Trophoblast cell (in vitro differentiated cells and primary cell): Measurements from ENCODE around the gene CCL7.

ENCODE experiments used
- DNase-seq, 2 donors: peaks; one replicate each; pipeline ENCODE4 v3.0.0-alpha.2; 2016
- H2AFZ ChIP-seq: 2 replicates; pipeline ENCODE4 v1.6.1; 2013; ENCODE audit warnings: low read length, moderate library complexity, mild to moderate bottlenecking; ENCODE audit not compliant: insufficient read depth, poor library complexity
- H2AK5ac ChIP-seq: 2 replicates; pipeline ENCODE4 v1.6.1; 2013; ENCODE audit warnings: mild to moderate bottlenecking, low read length
- H2BK120ac ChIP-seq: 2 replicates; pipeline ENCODE4 v1.6.1; 2013; ENCODE audit warnings: low read length, mild to moderate bottlenecking, moderate library complexity; ENCODE audit not compliant: insufficient read depth, poor library complexity
- H2BK12ac ChIP-seq: 2 replicates; pipeline ENCODE4 v1.6.1; 2013; ENCODE audit warnings: mild to moderate bottlenecking, low read length, moderate library complexity
- H2BK5ac ChIP-seq: 2 replicates; pipeline ENCODE4 v1.6.1; 2013; ENCODE audit warnings: low read length, low read depth, moderate library complexity, mild to moderate bottlenecking; ENCODE audit not compliant: poor library complexity
- H3K14ac ChIP-seq: 2 replicates; pipeline ENCODE4 v1.6.1; 2013; ENCODE audit warnings: mild to moderate bottlenecking, low read length
- H3K18ac ChIP-seq: 2 replicates; pipeline ENCODE4 v1.6.1; 2013; ENCODE audit warnings: mild to moderate bottlenecking, low read length
- H3K23ac ChIP-seq: 2 replicates; pipeline ENCODE4 v1.6.1; 2013; ENCODE audit warnings: low read length
- H3K27ac ChIP-seq: 2 replicates; pipeline ENCODE4 v1.5.1; 2013; ENCODE audit warnings: low read depth, mild to moderate bottlenecking, inconsistent platforms, low read length, moderate library complexity
- H3K27me3 ChIP-seq: 2 replicates; pipeline ENCODE4 v1.6.1; 2013; ENCODE audit warnings: inconsistent platforms, mild to moderate bottlenecking, low read length, moderate library complexity; ENCODE audit not compliant: insufficient read depth
- H3K36me3 ChIP-seq, 2 experiments: 1 replicate in 1 of 2; 2 replicates in 1 of 2; pipeline ENCODE4 v1.6.1; 2013; ENCODE audit warnings: low read length in 2 of 2, mild to moderate bottlenecking in 2 of 2, moderate library complexity in 1 of 2; ENCODE audit not compliant: insufficient read depth in 2 of 2, control insufficient read depth in 1 of 2
- H3K4ac ChIP-seq: 2 replicates; pipeline ENCODE4 v1.6.1; 2013; ENCODE audit warnings: low read depth, mild to moderate bottlenecking, low read length, moderate library complexity
- H3K4me1 ChIP-seq, 2 experiments: 1 replicate in 1 of 2; 2 replicates in 1 of 2; pipeline ENCODE4 v1.6.1; 2013; ENCODE audit warnings: low read length in 2 of 2, mild to moderate bottlenecking in 2 of 2, moderate library complexity in 1 of 2; ENCODE audit not compliant: insufficient read depth in 2 of 2, control insufficient read depth in 1 of 2
- H3K4me2 ChIP-seq: 2 replicates; pipeline ENCODE4 v1.6.1; 2013; ENCODE audit warnings: inconsistent platforms, mild to moderate bottlenecking, low read length, moderate library complexity
- H3K4me3 ChIP-seq: 2 replicates; pipeline ENCODE4 v1.5.1; 2013; ENCODE audit warnings: mild to moderate bottlenecking, low read depth, low read length, inconsistent platforms
- H3K79me1 ChIP-seq: one replicate; pipeline ENCODE4 v1.6.1; 2013; ENCODE audit warnings: low read length
- H3K79me2 ChIP-seq: 2 replicates; pipeline ENCODE4 v1.6.1; 2013; ENCODE audit warnings: low read length, mild to moderate bottlenecking; ENCODE audit not compliant: control insufficient read depth, insufficient read depth, poor library complexity
- H3K9ac ChIP-seq: 2 replicates; pipeline ENCODE4 v1.6.1; 2013; ENCODE audit warnings: mild to moderate bottlenecking, low read length
- H3K9me3 ChIP-seq: 2 replicates; pipeline ENCODE4 v1.6.1; 2013; ENCODE audit warnings: low read depth, mild to moderate bottlenecking, control low read depth, inconsistent platforms, low read length; ENCODE audit not compliant: insufficient read depth
- H4K12ac ChIP-seq: 2 replicates; pipeline ENCODE4 v1.6.1; 2013; ENCODE audit warnings: low read depth, mild to moderate bottlenecking, low read length, moderate library complexity
- H4K8ac ChIP-seq: 2 replicates; pipeline ENCODE4 v1.6.1; 2013; ENCODE audit warnings: low read depth, mild to moderate bottlenecking, low read length, moderate library complexity
- H4K91ac ChIP-seq: one replicate; pipeline ENCODE4 v1.6.1; 2013; ENCODE audit warnings: low read depth, mild to moderate bottlenecking, low read length, moderate library complexity
- WGBS: extraction: QIAGEN DNeasy Blood & Tissue Kit; methylation state at CpG from one replicate; pipeline ENCODE4 v1.1.7; 2013; ENCODE audit warnings: missing lambda C conversion rate; ENCODE audit not compliant: insufficient read length, insufficient coverage; ENCODE audit errors: extremely low coverage; 5-methylcytosine and 5-hydroxymethylcytosine counted together

CCL7 gene

GRCh38 chr17:34305606-34306005 is 35.6 kb downstream of the CCL7 start:
- Histone ChIP-seq H3K79me2 (no peaks in the 10 kb centered on the region), H3K27me3 (no peaks in the 10 kb centered on the region), H3K4me3 (no peak overlapping the region), H3K4ac (no peak overlapping the region), H2BK120ac (no peak overlapping the region), H3K14ac (no peak overlapping the region), H3K4me2 (no peak overlapping the region), H3K4me1 (peaks cover 4 to 5% of the 10 kb centered on the region in 2 experiments), H3K18ac (no peak overlapping the region), H2BK5ac (no peak overlapping the region), H4K8ac (no peak overlapping the region), H3K27ac (no peak overlapping the region), H3K79me1 (no peaks in the 10 kb centered on the region), H3K36me3 (no peaks in the 10 kb centered on the region), H4K12ac (no peak overlapping the region), H3K23ac (no peak overlapping the region), H3K9me3 (no peaks in the 10 kb centered on the region), H2AK5ac (no peak overlapping the region), H2BK12ac (no peak overlapping the region), H4K91ac (no peak overlapping the region), H2AFZ (no peak overlapping the region), H3K9ac (no peak overlapping the region)
- no peak for DNase-seq

GRCh38 chr17:34306466-34306865 is 36.4 kb downstream of the CCL7 start:
- Histone ChIP-seq H3K4ac (no peak overlapping the region), H3K4me2 (no peak overlapping the region), H3K27ac (no peak overlapping the region), H3K14ac (no peak overlapping the region), H4K12ac (no peak overlapping the region), H3K4me1 (no peaks in the 10 kb centered on the region), H3K4me3 (no peak overlapping the region), H3K79me1 (no peaks in the 10 kb centered on the region), H2BK5ac (no peak overlapping the region), H2AK5ac (no peak overlapping the region), H3K18ac (no peak overlapping the region), H3K23ac (no peak overlapping the region), H3K9me3 (no peaks in the 10 kb centered on the region), H3K9ac (no peak overlapping the region), H3K36me3 (no peaks in the 10 kb centered on the region), H4K91ac (no peak overlapping the region), H4K8ac (no peak overlapping the region), H2AFZ (no peak overlapping the region), H3K27me3 (no peaks in the 10 kb centered on the region), H3K79me2 (no peaks in the 10 kb centered on the region), H2BK120ac (no peak overlapping the region), H2BK12ac (no peak overlapping the region)
- no peak for DNase-seq
- no CpG with 5 or more reads among the region's 3 CpGs for WGBS

- Histone ChIP-seq H3K9ac (no peak overlapping the region), H2AFZ (no peak overlapping the region), H3K9me3 (no peaks in the 10 kb centered on the region), H4K12ac (no peak overlapping the region), H3K18ac (no peak overlapping the region), H4K91ac (no peak overlapping the region), H3K4me3 (no peak overlapping the region), H3K36me3 (no peaks in the 10 kb centered on the region), H2BK120ac (no peak overlapping the region), H2BK5ac (no peak overlapping the region), H3K4me1 (no peaks in the 10 kb centered on the region), H3K23ac (no peak overlapping the region), H2BK12ac (no peak overlapping the region), H3K79me1 (no peaks in the 10 kb centered on the region), H3K27me3 (no peaks in the 10 kb centered on the region), H3K14ac (no peak overlapping the region), H3K4ac (no peak overlapping the region), H3K79me2 (no peaks in the 10 kb centered on the region), H3K4me2 (no peak overlapping the region), H4K8ac (no peak overlapping the region), H3K27ac (no peak overlapping the region), H2AK5ac (no peak overlapping the region)
- DNase-seq, result peak in 1 of 2 donors; percentile 17
- no CpG with 5 or more reads among the region's 3 CpGs for WGBS
These were observed 37.1 kb downstream of the CCL7 start for GRCh38 chr17:34307110-34307509.

- Histone ChIP-seq H3K23ac (no peak overlapping the region), H3K14ac (no peak overlapping the region), H3K27me3 (no peaks in the 10 kb centered on the region), H3K79me1 (no peaks in the 10 kb centered on the region), H2AK5ac (no peak overlapping the region), H3K9ac (no peak overlapping the region), H4K8ac (no peak overlapping the region), H2BK12ac (no peak overlapping the region), H3K4ac (no peak overlapping the region), H2BK120ac (no peak overlapping the region), H3K4me2 (no peak overlapping the region), H3K36me3 (no peaks in the 10 kb centered on the region), H3K27ac (no peak overlapping the region), H3K79me2 (no peaks in the 10 kb centered on the region), H3K18ac (no peak overlapping the region), H3K4me3 (no peak overlapping the region), H3K9me3 (no peaks in the 10 kb centered on the region), H2AFZ (no peak overlapping the region), H3K4me1 (no peaks in the 10 kb centered on the region), H4K12ac (no peak overlapping the region), H4K91ac (no peak overlapping the region), H2BK5ac (no peak overlapping the region)
- peak in 1 of 2 donors; percentile 4 for DNase-seq
These were observed 38.4 kb downstream of the CCL7 start for GRCh38 chr17:34308371-34308770.

DNA sequence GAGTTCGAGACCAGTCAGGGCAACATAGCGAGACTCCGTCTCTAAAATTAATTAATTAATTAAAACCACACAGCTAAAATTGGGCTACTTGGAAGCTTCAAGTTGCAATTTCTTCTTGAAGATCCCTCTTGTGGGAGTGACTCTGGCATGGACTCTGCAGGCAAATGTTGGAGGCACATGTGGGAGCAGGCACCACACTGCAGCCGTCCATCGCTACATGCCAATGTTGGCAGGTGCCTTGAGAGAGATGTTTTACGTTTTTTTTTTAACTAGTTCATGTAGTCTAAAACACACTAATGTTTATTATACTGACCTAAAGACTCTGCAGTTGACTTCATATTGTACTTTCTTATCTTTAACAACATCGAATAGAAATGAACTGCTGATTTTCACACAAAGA is 41.3 kb downstream of the CCL7 start:
- Histone ChIP-seq H4K8ac (no peak overlapping the region), H3K9ac (no peak overlapping the region), H3K18ac (no peak overlapping the region), H2BK5ac (no peak overlapping the region), H4K12ac (no peak overlapping the region), H3K4me3 (no peak overlapping the region), H2BK120ac (no peak overlapping the region), H3K4me2 (no peak overlapping the region), H3K14ac (no peak overlapping the region), H3K36me3 (no peaks in the 10 kb centered on the region), H3K27ac (no peak overlapping the region), H3K4me1 (no peaks in the 10 kb centered on the region), H3K4ac (no peak overlapping the region), H3K79me2 (no peaks in the 10 kb centered on the region), H4K91ac (no peak overlapping the region), H3K79me1 (no peaks in the 10 kb centered on the region), H3K23ac (no peak overlapping the region), H2BK12ac (no peak overlapping the region), H2AFZ (no peak overlapping the region), H3K27me3 (no peaks in the 10 kb centered on the region), H2AK5ac (no peak overlapping the region), H3K9me3 (no peaks in the 10 kb centered on the region)
- no peak for DNase-seq
- no CpG with 5 or more reads among the region's 7 CpGs for WGBS
